ENCODE data around the gene SPTBN2.
A peak's percentile ranks its signal among the peaks of the same experiment; 100 is the strongest.

The SPTBN2 gene

DNA sequence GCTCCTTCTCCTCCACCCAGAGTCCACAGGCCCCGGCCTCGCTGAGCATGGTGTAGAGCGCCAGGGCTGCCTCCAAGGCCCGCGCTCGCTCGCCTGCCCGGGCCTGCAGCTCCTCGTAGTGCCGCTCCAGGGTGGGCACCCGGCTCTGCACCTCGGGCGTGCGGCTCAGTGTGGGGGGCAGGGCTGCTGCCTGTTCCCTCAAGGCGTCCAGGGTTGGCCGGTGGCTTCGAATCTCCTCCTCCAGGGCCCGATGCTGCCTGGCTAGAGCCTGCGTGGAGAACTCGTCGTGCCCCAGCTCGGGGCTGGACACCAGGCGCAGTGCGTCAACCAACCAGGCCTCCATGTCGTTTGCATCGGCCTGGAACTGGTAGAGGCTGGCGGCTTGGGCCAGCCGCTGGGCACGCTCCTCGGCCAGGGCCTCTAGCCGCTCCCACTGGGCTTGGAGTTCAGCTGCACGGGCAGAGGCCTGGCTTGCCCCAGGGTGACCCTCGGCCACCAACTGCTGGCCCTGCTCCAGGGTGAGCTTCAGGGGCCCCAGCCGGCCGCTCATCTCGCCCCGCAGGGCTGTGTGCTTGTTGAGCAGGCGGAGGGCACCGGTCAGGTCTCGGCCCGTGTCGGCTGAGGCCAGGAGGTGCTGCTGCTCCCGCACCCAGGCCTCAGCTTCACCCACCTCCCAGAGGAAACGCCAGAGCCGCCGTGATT lies 24.2 kb downstream of the SPTBN2 start:
- DNase-seq (ENCODE audit: low read depth in 3 of 3): no peak

DNA sequence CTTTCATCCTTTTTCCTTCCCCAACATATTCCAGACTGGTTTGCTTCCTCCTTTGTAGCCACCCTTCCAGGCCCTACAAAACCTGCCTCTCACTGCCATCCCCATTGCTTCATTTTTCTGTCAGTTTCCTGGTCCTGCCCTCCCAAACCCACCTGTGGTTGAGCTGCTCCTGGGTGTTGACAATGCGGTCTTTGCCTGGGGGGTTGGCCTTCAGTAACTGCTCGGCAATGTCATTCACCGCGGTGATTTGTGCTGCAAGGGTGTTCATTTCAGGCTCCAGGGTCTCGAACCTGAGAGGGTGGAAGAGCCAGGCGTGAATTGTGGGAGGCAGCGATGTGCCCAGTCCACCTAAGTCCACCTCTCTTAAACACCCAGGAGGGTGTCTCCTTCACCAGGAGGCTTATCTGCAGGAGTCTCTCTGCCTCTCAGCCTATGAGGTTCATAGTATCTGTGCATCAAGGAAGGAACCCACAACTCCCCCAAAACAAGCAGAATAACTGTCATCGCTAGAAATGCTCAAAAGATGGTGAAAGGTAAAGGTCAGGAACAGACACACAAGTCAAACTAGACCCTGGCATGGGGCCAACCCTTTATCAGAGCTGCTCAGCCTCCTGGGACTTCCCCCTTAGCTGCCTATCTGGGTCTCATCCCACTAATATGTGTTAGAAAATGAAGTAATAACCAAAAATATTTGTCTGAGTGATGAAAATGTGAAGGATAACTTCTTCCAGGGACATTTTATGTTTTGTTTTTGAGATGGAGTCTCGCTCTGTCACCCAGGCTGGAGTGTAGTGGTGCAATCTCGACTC lies 27.4 kb downstream of the SPTBN2 start:
- DNase-seq (ENCODE audit: low read depth in 3 of 3): no peak

- DNase-seq (ENCODE audit: low read depth in 3 of 3): no peak
Measured at GRCh38 chr11:66700742-66701141, 28.3 kb downstream of the SPTBN2 start.

GRCh38 chr11:66700337-66700736 lies 28.7 kb downstream of the SPTBN2 start:
- no peak for DNase-seq (ENCODE audit: low read depth in 3 of 3)

DNA sequence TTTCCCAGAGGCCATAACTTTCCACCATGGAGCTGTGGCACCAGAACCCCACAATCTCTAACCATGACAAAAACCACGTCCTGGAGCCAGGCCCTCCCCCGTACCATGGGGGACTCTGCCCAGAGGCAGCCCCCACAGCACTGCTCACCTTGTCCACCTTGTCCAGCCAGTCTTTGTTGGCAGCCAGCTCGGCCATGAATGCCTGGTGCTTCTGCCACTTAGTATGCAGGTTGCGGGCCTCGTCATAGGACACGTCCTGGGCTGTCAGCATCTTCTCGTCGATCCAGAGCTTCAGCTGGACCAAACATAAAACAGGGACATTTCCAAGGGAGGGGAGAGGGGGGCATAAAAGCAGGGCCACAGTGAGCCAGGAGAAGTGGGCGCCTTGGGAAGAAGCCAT lies 30.5 kb downstream of the SPTBN2 start:
- no peak for DNase-seq (ENCODE audit: low read depth in 3 of 3)

- DNase-seq (ENCODE audit: low read depth in 3 of 3): no peak
Measured at GRCh38 chr11:66697988-66698387, 31.0 kb downstream of the SPTBN2 start.

GRCh38 chr11:66696146-66696545 lies 32.9 kb downstream of the SPTBN2 start:
- no peak for DNase-seq (ENCODE audit: low read depth in 3 of 3)

DNA sequence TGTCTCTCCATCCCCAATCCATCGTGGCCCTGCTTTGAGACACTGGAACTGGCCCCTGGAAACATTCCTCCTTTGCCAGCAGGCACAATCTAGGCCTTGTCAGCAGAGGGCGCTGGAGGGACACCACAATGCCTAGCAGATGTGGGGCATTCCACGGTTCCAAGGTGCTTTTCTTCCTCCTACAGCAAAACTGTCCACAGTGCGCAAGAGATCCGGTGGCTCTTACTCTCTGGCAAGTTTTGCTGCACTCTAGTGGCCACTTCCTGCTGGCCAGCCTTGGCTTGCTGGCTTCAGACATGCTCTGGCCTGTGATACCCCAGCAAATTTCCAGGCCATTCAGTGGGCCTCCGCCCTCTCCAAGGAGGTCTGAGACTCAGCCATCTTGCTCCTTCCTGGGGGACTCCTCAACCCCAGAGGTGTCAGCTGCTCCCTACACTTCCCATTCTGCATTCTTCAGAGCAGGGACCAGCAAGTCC lies 34.2 kb downstream of the SPTBN2 start:
- peak; percentile 66 to 84 (median 77) for DNase-seq (ENCODE audit: low read depth in 3 of 3)

GRCh38 chr11:66694056-66694410 lies 35.0 kb downstream of the SPTBN2 start:
- no peak for DNase-seq (ENCODE audit: low read depth in 3 of 3)

DNA sequence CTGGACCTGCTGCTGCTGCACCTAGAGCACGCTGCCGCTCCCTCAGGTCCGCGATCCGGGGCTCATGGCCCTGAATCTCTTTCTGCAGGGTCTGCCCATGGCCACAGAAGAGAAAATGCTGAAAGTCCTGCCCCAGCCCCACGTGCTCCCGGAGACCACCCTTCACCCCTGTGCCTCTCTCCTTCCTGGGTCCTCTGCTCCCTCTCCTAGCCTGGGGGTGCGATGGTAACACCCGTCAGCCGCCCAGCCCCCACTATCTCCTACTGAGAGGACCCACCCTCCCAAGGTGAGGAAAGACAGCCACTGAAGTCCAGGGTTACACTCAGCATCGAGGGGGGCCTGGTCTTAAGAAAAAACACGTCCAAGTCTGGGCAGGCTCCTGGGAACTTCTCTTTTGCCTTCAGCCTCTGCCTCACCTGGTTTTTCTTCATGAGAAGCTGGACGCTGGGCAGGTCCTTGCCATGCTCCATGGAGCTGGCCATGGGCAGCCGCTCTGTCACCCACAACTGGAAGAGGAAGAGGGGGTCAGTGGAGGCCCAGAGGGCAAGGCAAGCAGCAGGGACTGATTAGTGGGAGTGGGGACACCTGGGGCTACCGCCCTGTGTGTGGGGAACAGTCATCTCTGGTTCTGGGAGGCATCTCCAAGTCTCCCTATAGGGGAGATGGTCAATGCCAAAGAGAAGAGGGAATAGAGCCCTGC lies 35.5 kb downstream of the SPTBN2 start:
- DNase-seq (ENCODE audit: low read depth in 3 of 3): no peak

- no peak for DNase-seq (ENCODE audit: low read depth in 3 of 3)
Measured at GRCh38 chr11:66692871-66693331, 36.1 kb downstream of the SPTBN2 start.

DNA sequence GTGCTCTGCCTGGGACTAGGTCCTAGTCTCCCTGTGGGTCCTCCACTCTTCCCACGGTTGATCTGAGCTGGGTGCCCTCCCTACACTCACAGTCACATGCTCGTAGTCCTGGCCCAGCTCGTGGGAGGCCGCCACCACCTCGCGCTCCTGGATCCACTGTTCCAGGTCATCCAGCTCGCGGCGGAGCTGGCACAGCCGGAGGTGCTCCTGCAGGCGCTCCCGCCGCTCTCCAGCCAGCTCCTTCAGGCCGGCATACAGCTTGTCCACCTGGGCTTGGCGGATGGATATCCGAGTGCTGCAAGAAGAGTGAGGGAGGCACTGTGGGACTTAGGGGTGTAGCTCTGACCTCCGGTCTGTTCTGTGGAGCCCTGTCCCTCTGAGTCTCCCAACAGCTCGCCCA lies 36.6 kb downstream of the SPTBN2 start:
- no peak for DNase-seq (ENCODE audit: low read depth in 3 of 3)

DNA sequence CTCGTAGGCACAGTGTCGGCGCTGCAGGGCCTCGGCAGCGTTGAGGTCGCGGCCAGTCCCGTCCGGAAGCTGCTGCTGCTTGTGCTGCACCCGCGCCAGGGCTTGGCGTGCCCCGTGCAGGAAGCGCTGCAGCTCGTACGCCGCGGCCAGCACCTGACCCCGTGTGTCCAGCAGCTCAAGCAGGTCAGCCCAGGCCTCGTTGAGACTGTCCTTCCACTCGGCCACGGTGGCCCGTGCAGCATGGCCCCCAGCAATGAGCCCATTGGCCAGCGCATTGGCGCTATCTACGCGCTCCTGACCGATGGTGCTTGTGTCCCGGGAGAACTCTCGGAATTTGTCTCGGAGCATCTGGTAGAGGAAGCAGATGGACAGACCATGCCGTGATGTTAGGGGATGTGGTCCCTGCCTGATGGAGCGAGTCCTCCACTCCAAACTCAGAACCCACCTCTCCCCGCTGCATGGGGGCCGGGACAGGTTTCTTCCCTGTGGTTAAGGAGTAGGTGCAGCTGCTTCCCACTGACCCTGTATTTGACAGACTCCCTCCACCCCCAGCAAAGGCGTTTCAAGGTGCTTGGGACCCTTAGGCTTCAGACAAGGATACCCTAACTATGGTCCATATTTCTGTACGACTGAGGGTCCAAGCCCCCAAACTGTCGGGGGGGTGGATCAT lies 37.6 kb downstream of the SPTBN2 start:
- no peak for DNase-seq (ENCODE audit: low read depth in 3 of 3)

DNA sequence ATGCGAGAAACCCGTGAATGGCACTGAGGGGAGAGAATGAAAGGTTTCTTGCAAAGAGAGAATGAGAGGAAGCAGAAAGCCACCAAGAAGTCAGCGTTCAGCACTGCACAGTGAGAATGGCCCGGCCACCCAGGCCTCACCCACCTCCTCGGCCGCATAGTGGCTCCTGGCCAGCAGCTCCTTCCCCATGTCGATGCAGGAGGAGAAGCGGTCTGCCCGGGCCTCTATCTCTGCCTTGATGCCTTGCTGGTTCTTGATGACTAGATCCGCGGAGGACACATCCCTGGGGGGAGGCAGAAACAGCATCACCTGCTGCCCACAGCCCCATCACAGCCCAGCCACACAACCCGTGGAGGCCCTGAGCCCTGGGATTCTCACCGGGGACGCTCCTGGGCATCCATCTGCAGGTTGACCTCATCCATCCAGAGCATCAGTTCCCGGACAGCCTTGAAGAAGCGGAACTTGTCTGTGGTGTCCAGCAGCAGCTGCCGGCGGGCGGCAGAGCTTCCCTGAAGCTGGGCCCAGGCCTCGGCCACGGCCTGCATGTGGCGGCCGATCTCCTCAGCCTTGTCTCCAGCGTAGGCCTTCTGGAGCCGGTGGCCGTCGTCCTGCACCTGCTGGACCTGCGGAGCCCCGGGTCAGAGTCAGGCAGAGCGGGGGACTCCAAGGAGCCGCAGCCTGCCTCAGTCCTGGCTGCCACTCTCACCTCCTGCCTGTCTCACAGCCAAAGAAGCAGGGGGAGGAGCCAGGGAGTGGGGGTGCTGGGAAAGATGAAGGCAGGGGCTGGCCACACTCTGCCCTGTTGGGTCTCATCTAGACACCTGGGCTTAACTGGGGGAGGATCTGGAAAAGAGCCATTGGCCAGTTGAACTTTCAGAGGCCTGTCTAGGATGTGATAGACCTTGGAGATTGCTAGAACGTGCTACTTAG lies 39.1 kb downstream of the SPTBN2 start:
- DNase-seq (ENCODE audit: low read depth in 3 of 3): no peak

DNA sequence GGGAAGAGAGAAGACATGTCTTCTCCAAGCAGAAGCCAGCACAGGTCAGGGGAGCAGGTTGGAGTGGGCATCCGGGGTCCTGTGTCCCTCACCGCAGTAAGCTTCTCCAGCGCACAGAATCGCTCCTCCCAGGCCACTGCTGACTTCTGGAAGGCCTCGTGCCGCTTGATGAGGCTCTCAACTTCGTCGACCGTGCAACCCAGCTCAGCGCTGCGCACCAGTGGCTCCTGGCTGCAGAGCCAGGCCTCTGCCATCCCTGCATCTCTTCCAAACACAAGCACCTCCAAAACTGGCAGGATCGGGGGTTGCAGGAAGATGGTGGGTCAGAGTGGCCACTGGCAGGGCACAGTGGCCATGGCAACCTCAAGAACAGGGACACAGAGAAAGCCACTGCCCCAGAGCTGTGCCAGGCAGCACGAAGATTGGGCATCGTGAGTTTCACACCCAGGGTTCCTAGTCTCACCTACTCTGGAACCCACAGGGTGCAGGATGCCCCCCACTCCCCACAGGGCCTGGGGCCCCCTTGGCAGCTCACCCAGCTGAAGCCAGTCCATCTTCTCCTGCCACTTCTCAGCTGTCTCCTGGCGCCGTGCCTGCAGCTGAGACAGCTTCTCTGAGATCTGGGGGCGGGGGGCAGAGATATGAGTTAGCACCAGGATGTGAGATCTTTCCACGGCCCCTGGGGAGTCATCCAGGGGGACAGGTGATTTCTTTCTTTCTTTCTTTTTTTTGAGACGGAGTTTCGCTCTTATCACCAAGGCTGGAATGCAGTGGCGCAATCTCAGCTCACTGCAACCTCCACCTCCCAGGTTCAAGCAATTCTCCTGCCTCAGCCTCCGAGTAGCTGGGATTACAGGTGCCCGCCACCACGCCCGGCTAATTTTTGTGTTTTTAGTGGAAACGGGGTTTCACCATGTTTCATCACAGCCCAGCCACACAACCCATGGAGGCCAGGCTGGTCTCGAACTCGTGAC lies 40.2 kb downstream of the SPTBN2 start:
- no peak for DNase-seq (ENCODE audit: low read depth in 3 of 3)

- no peak for DNase-seq (ENCODE audit: low read depth in 3 of 3)
Measured at GRCh38 chr11:66687831-66688281, 41.2 kb downstream of the SPTBN2 start.

DNA sequence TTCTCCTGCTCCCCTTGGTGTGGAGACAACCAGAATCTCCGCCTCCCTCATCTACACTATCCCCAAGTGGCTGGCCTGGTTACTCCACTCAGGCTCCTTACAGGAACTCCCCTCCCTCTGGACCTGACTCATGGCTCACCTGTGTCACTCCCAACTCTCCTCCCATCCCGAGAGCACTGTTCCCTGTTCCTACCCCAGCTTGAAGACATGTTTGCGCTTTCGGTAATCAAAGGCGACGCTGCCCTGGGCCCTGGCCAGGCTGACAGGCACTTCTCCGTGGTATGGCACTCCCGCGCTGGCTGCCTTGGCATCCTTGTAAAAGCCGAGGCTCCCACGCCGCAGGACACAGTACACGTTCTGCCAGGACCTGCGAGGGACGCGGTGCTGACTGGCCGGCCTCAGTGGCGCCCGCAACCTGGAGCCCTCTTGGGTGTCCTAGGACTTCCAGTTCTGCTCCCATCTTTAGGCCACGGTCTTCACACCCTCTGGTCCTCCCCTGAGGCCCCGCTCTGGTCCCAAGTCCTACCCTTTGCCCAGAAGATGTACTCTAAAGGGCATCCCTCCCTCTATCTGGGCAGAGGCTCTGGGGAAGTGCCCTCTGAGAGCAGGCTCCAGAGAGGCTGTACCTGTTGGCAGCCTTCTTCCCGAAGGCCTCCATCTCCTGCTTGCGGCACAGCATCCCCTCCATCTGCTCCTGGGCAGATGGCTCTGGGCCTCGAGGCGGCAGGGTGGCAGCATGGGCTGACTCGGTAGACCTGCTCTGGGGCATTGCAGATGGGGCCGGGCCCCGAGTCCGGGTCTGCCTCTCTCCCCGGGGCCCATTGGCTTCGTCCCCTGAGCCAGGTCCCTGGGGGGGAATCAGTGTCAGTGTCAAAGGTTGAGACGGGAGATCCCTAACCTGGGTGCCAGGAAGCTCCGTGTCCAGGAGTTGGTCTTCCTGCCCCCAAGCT lies 41.9 kb downstream of the SPTBN2 start:
- no peak for DNase-seq (ENCODE audit: low read depth in 3 of 3)

DNA sequence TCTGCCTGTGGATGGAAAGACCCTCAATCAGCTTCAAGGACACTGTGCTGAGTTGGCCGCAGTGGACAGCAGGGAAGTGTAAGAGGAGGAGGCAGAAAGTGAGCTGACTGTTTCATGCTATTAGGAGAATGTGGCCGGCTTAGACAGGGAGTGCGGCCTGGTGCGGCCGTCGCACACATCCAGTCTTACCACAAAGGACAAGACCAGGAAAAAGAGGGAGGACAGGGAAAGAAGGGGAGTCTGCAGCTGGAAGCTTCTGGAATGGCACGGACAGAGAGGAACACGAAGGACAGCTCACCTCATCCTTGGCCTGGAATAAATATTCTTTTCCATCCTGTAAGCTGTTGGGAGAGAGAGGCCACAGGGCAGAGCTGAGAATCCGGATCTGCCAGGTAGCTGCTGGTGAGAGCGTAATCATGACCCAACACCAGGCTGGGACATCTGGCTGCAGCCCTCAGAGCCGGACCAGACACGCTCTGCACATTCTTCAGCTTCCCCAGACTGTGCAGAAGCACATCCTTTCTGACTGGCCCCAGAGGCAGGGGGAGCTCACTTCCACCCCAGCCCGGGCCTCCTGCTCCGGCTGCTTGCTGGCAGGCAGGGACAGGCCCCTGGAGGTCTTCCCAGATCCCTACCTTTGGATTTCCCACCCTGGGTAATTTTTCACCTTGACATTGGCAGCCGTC lies 42.8 kb downstream of the SPTBN2 start:
- no peak for DNase-seq (ENCODE audit: low read depth in 3 of 3)
